ENCODE data around the gene CDNF.
"Not testable (repeated sequence)": the region's sequence is repeated elsewhere in the genome, so short reads cannot be mapped to it uniquely, and the experiment has no call there.

Gene CDNF

DNA sequence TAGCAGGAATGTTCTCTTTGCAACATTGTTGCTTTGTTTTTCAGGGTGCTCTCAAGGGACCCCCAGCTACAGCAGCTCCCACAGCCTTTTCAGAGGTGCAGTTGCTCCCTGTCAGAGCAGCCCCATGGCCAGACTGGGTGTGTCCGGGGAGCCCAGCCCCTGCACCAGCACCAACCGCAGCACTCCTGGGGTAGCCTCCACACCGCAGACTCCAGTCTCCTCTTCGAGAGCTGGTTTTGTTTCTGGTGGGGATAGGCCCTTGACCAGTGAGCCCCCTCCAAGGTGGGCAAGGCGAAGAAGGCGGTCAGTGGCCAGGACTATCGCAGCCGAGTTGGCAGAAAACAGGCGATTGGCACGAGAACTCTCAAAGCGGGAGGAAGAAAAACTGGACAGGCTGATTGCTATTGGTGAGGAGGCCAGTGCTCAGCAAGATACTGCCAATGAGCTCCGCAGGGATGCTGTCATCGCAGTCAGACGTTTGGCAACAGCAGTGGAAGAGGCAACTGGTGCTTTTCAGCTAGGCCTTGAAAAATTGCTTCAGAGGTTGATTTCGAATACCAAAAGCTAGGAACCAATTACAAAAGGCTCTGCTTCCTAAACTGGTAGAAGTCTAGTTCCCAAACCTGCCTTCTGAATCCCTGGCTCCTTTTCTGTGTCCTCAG is 5.6 kb upstream of the CDNF start:
- no peak for DNase-seq
- in situ Hi-C loops (cut with HindIII; ENCODE audit: low pct_ligation_motif_present, low pct_unique_long_range_greater_than_20kb, low sequenced_read_pairs) = no loop called here

DNA sequence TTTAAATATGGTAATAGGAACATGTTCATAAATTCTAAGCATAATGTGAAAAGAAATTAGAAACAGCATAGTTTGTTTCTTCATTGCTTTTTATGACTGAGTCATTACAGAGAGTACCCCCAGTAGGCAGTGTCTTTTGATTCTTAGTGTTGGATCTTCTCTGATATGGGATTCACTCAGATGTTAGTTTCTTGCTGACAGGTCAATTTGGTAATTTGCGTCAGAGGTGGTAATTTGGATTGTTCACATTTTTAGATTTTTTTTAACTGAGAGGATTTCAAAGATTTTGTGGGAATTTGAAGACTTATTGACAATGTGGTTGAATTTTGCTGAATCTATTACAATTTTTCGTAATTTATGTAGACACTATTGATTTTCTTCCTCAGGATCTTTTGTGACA is 2.3 kb upstream of the CDNF start:
- DNase-seq = no peak
- in situ Hi-C loops (cut with HindIII; ENCODE audit: low pct_ligation_motif_present, low pct_unique_long_range_greater_than_20kb, low sequenced_read_pairs) = no loop called here

DNA sequence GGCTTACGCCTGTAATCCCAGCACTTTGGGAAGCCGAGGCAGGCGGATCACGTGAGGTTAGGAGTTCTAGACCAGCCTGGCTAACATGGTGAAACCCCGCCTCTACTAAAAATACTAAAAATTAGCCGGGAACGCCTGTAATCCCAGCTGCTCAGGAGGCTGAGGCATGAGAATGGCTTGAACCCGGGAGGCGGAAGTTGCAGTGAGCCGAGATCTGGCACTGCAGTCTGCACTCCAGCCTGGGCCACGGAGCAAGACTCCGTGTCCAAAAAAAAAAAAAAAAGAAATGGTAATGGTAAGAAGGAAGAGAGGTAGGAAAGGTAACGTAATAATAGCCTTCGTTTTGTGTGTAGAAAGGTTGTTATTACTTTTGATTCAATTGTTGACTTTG is 1.5 kb upstream of the CDNF start:
- in situ Hi-C loops (cut with HindIII; ENCODE audit: low pct_ligation_motif_present, low pct_unique_long_range_greater_than_20kb, low sequenced_read_pairs) = no loop called here
- peak; percentile 12 for DNase-seq

DNA sequence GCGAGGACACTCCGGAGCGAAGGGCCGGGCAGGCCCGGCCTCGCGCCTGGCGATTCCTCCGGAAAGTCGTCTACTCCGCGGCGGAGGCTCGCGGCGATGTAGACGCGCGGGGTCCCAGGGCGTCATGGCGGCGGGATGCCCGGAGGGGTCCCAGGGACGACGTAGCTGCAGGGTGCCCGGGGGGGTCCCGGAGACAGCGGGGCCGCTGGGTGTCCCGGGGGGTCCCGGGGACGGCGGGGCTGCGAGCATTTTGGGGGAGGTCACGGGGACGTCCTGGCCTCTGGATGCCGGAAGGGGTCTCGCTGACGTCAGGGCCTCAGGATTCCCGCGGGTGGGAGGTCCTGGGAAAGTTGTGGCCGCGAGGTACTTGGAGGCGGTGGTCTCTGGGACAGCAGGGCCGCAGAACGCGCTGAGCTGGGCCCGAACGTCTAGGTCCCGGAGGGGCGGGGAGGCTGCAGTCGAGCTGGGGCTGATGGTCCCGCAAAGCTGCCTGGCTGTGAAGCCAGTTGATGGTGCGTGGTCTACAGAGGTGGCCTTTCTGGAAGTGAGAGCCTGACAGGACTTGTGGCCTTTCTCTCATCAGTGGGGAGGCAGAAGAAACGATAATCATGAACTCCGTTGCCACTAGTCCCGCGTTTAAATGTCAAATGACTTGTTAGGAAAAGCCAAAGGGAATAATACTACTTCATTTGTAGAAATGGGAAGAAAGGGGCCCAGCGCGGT is 906 bp upstream of the CDNF start:
- peak; percentile 19 for DNase-seq
- in situ Hi-C loops (cut with HindIII; ENCODE audit: low pct_ligation_motif_present, low pct_unique_long_range_greater_than_20kb, low sequenced_read_pairs) = no loop called here

DNA sequence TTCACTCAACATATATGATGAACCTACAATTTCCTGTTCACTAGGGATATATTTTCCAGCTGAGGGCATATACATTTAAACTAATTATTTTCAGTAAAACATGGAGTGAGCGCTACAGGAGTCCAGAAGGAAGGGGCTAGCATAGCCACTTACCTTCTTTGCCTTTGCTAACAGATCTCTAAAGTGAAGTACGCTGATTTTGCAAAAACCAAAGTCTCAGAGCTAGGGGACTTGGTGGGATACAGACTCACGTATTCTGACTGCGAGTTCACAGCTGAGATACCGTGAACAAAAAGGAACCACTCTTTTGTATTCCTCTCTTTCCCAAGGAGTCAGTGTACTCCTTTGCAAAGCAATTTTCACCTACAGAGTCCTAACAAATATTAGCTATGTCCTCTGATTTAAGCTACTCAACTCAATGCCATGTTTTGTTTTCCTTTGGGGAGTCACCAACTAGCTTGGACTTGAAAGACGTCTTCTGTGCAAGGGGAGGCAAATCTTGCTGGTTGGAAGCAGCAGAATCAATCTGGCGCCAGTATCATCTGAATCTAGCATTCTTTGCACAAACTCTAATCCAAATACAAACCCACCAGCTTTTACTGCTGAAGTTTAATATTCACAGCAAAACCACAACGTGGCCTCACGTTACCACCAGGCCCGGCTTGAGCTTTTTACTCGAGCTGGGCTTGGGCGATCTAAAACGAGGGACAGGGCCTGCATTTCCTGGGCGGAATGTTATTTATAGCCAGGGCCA is 657 bp downstream of the CDNF start:
- no peak for DNase-seq

DNA sequence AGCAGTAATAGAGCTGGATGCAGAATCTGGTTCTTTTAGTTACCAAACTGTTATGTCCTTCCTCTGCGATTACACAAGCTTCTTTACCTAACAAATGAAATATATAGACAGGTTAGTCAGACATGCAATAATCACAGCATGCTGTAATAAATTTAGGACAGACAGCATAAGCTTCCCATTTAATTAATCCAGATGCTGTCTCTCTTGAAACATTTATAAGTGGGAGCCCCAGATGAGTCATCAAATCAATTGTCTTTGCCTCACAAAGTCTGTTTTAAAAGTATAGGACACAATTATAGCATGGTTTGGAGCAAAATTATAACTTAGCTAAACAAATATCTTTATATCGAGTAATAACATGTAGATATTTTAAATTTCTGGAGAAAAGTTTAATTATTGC is 1.6 kb downstream of the CDNF start:
- in situ Hi-C loops (cut with HindIII; ENCODE audit: low pct_ligation_motif_present, low pct_unique_long_range_greater_than_20kb, low sequenced_read_pairs) = no loop called here

More for the DNA sequence above, 657 bp downstream of the CDNF start:
- in situ Hi-C loops (cut with HindIII; ENCODE audit: low pct_ligation_motif_present, low pct_unique_long_range_greater_than_20kb, low sequenced_read_pairs) = no loop called here

DNA sequence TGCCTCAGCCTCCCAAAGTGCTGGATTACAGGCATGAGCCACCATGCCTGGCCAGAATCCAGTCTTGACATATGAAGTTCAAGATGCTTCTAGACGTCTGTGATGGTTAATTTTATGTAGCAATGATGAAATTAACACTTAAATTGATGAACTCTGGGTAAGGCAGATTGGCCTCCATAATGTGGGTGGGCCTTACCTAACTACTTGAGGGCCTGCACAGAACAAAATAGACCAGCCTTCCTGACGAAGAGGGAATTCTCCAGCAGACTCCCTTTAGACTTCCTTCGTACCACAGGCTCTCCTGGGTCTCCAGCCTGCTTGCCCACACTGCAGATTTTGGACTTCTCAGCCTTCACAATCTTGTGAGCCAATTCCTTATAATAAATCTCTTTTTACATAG is 4.7 kb downstream of the CDNF start:
- in situ Hi-C loops (cut with HindIII; ENCODE audit: low pct_ligation_motif_present, low pct_unique_long_range_greater_than_20kb, low sequenced_read_pairs) = no loop called here

More for the DNA sequence above, 1.6 kb downstream of the CDNF start:
- no peak for DNase-seq

DNA sequence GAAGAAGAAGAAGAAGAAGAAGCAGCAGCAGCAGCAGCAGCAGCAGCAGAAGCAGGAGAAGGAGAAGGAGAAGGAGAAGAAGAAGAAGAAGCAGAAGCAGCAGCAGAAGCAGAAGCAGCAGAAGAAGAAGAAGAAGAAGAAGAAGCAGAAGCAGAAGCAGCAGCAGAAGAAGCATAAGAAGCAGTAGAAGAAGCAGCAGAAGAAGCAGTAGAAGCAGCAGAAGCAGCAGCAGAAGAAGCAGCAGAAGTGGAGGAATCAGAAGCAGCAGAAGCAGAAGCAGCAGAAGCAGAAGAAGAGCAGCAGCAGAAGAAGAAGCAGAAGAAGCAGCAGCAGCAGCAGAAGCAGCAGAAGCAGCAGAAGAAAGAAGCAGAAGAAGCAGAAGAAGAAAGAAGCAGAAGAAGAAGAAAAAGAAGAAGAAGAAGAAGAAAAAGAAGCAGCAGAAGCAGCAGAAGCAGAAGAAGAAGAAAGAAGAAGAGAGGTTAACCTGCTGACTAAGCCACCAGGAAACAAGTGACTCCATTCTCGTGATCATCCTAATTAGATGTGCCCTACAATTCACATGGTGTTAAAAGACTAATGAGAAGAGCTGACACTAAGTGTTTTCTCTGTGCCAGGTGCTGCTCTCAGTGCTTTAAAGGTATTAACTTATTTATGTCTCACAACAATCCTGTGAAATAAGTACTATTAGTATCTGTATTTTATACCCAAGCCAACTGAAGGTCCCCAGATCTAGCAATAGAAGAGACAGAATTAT is 11.6 kb downstream of the CDNF start:
- in situ Hi-C loops (cut with HindIII; ENCODE audit: low pct_ligation_motif_present, low pct_unique_long_range_greater_than_20kb, low sequenced_read_pairs) = no loop called here
- no peak for DNase-seq

More for the DNA sequence above, 4.7 kb downstream of the CDNF start:
- no peak for DNase-seq

DNA sequence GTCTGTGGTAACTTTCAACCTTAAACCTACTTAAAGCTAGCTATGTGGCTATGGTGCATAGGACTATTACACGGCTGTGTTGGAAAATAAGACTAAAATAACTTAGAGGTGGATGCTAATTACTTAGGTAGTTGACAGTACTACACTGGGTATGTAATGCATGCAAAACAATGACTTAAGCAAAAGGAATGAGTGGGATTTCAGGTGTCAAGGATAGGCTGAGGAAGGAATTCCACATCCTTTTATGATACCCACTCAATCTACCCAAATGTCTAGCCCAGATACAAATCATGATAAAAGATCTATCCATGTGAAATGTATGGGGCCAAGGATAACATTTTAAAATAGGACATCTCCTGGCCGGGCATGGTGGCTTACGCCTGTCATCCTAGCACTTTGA is 13.9 kb downstream of the CDNF start:
- in situ Hi-C loops (cut with HindIII; ENCODE audit: low pct_ligation_motif_present, low pct_unique_long_range_greater_than_20kb, low sequenced_read_pairs) = no loop called here
- DNase-seq = no peak

DNA sequence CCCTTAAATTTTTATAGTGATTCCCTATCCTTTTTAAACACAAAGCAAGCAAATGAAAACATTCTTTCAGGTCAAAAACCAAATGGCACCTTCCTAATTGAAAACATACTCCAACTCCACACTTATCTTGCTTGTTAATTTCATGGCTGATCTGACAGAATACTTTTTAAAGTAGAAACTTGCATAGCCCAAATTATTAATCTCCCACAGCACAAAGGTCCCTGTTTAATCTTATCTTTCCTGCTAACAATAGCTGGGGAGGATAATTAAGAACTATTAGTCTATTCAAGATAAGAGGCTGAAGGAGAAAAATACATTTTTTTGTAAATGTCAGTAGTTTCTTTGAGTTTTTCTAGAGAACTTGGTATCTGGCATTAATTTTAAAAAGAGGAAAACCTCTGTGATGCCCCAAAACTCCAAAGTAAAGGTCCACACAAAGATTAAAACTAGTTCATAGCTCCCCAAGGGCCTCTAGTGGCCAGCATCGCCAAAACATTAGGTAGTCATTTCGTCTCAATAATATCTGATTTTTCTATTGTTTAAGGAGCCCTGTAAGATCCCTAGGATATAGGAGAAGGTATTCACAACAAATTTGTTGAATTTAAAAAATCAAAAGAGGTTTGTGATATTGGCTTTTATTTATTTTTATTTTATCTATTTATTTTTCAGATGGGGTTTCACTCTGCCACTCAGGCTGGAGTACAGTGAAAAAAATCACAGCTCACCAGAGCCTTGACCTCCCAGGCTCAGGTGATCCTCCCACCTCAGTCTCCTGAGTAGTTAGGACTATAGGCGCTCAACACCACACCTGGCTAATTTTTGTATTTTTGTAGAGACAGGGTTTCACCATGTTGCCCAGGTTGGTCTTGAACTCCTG is 14.7 kb downstream of the CDNF start:
- in situ Hi-C loops (cut with HindIII; ENCODE audit: low pct_ligation_motif_present, low pct_unique_long_range_greater_than_20kb, low sequenced_read_pairs) = no loop called here
- peak; percentile 56 for DNase-seq

DNA sequence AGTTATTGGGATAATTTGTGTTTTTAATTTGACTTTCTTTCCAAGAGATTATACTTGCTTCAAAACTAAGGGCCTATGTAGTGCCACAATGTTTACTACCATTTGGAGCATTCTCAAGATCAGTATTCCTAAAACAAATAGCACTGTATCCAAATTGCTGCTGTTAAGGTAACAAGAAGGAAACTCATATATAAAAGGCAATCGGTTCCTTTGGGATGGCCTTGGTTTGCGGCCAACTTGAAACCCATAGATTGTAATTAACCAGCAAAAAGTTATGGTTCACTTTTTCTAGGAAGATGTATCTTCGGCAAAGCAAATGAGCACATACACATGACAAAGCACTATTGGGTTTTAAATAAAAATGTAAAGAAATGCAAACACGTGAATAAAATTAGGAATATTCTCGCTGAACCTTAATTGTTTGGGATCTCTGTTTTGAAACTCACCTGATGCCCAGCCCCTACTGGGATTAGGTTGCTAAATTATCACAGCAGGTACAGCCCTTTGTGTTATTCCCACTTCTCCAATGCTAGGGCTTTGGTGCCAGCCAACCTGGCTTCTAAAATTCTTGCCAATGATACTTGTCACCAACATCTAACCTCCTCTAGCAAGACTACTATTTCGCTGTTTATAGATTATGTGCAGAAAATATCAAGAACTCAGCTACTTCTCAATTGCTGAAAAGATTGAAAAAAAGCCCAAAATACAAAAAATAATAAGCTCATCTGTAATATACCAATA is 16.0 kb downstream of the CDNF start:
- DNase-seq = no peak
- in situ Hi-C loops (cut with HindIII; ENCODE audit: low pct_ligation_motif_present, low pct_unique_long_range_greater_than_20kb, low sequenced_read_pairs) = no loop called here

DNA sequence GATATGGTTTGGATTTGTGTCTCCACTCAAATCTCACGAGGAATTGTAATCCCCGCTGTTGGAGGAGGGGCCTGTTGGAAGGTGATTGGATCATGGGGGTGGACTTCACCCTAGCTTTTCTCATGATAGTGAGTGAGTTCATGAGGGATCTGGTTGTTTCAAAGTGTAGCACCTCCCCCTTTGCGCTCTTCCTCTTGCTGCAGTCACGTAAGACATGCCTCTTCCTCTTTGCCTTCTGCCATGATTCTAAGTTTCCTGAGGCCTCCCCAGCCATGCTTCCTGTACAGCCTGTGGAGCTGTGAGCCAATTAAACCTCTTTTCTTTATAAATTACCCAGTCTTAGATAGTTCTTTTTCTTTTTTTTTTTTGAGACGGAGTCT is 17.1 kb downstream of the CDNF start:
- in situ Hi-C loops (cut with HindIII; ENCODE audit: low pct_ligation_motif_present, low pct_unique_long_range_greater_than_20kb, low sequenced_read_pairs) = no loop called here
- no peak for DNase-seq

DNA sequence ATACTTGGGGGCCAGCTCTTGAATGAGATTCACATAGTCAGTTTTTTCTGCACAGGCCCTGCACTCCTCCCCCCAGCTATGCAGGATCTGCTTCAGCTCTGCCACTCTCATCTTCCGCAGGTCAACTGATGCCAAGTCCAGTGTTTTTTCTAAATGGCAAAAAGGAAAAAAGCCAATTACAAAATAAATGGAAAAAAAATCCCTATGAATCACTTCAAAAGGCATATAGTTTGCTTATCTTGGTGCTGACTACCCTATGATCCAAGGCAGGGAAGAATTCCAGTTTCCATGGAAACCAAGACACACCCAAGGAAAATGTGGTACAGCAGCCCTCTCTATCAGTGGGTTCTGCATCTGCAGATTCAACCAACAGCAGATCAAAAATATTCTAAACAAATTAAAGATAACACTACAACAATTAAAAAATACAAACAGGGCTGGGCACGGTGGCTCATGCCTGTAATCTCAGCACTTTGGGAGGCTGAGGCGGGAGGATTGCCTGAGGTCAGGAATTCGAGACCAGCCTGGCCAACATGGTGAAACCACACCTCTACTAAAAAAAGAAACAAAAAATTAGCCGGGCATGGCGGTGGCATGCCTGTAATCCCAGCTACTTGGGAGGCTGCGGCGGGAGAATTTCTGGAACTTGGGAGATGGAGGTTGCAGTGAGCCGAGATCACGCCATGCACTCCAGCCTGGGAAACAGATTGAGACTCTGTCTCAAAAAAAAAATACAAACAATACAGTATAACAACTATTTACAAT is 17.6 kb downstream of the CDNF start:
- in situ Hi-C loops (cut with HindIII; ENCODE audit: low pct_ligation_motif_present, low pct_unique_long_range_greater_than_20kb, low sequenced_read_pairs) = no loop called here
- DNase-seq = peak; percentile 47

DNA sequence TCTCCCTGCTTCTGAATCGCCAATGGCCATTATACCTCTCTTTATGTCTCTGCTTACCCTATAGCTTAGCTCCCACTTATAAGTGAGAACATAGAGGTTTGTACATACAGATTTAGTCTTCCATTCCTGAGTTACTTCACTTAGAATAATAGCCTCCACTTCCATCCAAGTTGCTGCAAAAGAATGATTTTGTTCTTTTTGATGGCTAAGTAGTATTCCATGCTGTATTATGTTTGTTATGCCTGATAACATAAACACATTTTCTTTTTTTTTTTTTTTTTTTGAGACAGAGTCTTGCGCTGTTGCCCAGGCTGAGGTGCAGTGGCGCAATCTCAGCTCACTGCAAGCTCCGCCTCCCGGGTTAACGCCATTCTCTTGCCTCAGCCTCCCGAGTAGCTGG is 21.1 kb downstream of the CDNF start:
- DNase-seq; in situ Hi-C loops (cut with HindIII; ENCODE audit: low pct_ligation_motif_present, low pct_unique_long_range_greater_than_20kb, low sequenced_read_pairs): not testable (repeated sequence)

DNA sequence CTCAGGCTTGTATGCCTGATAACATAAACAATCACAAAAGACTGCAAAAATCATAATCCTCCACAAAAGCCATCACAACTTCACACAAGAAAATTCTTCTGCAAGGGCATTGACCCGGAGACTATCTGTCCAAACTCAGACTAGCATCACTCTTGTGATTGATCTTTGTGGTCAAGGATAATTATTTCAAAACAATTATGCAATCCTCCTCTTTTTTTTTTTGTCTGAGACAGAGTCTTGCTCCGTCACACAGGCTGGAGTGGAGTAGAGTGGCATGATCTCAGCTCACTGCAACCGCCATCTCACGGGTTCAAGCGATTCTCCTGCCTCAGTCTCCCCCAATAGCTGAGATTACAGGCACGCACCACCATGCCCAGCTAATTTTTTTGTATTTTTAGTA is 22.2 kb downstream of the CDNF start:
- in situ Hi-C loops (cut with HindIII; ENCODE audit: low pct_ligation_motif_present, low pct_unique_long_range_greater_than_20kb, low sequenced_read_pairs) = no loop called here
- DNase-seq = no peak

DNA sequence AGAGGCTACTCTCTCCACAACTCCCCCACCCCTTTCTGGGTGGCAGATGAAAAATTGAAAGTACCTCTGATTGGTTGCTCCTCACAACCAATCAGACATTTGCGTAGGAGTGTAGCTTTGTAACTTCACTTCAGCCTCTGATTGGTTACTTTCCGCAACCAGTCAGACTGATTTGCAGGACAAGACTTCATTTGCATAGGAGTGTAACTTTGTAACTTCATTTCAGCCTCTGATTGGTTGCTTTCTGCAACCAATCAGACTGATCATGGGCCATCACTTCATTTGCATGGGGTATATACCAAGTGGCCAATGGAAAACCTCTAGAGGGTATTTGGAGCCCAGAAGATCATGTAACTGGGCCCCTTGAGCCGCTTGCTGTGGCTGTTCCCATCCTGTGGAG is 25.6 kb downstream of the CDNF start:
- in situ Hi-C loops (cut with HindIII; ENCODE audit: low pct_ligation_motif_present, low pct_unique_long_range_greater_than_20kb, low sequenced_read_pairs) = no loop called here
- DNase-seq = peak; percentile 4

Data from ACHN (cell line).